Gastrocnemius medialis (tissue), 4 donors: Measurements from ENCODE around the gene DYSF. TPM values are rescaled to one million over a fixed set of nuclear protein-coding genes. Genes with fewer than 3 reads are reported as not detected.

Experiments
- ATAC-seq, 2 donors: fragments of 150-250 bp; one replicate each; pipeline ENCODE4 v1.9.1; 2016
- DNase-seq, 2 donors: peaks; one replicate each; pipeline ENCODE4 v3.0.0-alpha.2; 2019
- H3K27ac ChIP-seq, 4 donors: fragments of 200-600 bp; sonication (generic); 1 replicate in 1 of 4; 2 replicates in 3 of 4; pipeline ENCODE4 v1.5.1; 2016 to 2018; ENCODE audit warnings: mild to moderate bottlenecking in 2 of 4, moderate library complexity in 1 of 4
- H3K27me3 ChIP-seq, 3 donors: fragments of 200-600 bp; sonication (generic) in 2 of 3; 1 replicate in 1 of 3; 2 replicates in 2 of 3; pipeline versions ENCODE4 v1.5.1 to v1.6.0; 2016 to 2019; ENCODE audit warnings: mild to moderate bottlenecking in 1 of 3, moderate library complexity in 1 of 3
- H3K36me3 ChIP-seq, 2 donors: fragments of 200-600 bp; sonication (generic) in 1 of 2; one replicate each; pipeline ENCODE4 v1.5.1; 2017 to 2018
- H3K4me1 ChIP-seq, 2 donors: fragments of 200-600 bp; sonication (generic) in 1 of 2; one replicate each; pipeline ENCODE4 v1.5.1; 2016 to 2017; ENCODE audit warnings: mild to moderate bottlenecking in 2 of 2
- H3K4me3 ChIP-seq, 4 donors: fragments of 200-600 bp; sonication (generic) in 3 of 4; 1 replicate in 1 of 4; 2 replicates in 3 of 4; pipeline ENCODE4 v1.5.1; 2016 to 2019; ENCODE audit warnings: mild to moderate bottlenecking in 2 of 4
- H3K9me3 ChIP-seq, 3 donors: fragments of 200-600 bp; sonication (generic) in 2 of 3; 1 replicate in 1 of 3; 2 replicates in 2 of 3; pipeline ENCODE4 v1.5.1; 2016 to 2019
- POLR2A ChIP-seq, 2 donors: fragments of 450-650 bp; IDR thresholded peaks; one replicate each; pipeline ENCODE4 v1.6.1; 2017; ENCODE audit warnings: antibody characterized with exemption in 2 of 2, mild to moderate bottlenecking in 2 of 2, moderate library complexity in 2 of 2
- in situ Hi-C, 4 donors: fragments of 200-750 bp; cut with MboI; loops; one replicate each; pipeline versions ENCODE4 v1.15.0 to v1.8.0; 2017; ENCODE audit warnings: low sequenced_read_pairs in 4 of 4
- intact Hi-C: fragments of 100-400 bp; cut with DNase I; formaldehyde crosslinking; loops from one replicate; pipeline ENCODE4 v1.15.1; 2023; ENCODE audit warnings: low total_unique reads
- total RNA-seq, 4 donors: library from RNA; depleted of rRNA; stranded (reverse); fragments of >200 nt; gene quantifications; one replicate each; pipeline versions ENCODE4 v1.1.0 to v1.2.3, GENCODE V29; 2016
- TF ChIP-seq, protein P1 (sequence below), 5 experiments: fragments of 450-650 bp in 3 of 5; fragments of 200-600 bp in 2 of 5; sonication (generic) in 2 of 5; IDR thresholded peaks in 4 of 5; conservative IDR thresholded peaks in 1 of 5; 1 replicate in 4 of 5; 2 replicates in 1 of 5; pipeline ENCODE4 v1.5.1; 2016 to 2019; ENCODE audit warnings: antibody characterized with exemption in 5 of 5, mild to moderate bottlenecking in 3 of 5, moderate library complexity in 3 of 5

DYSF gene
- total RNA-seq, 4 donors from 2014 or later: 40.7 to 267 (median 153) TPM

GRCh38 chr2:71571945-71572344 is 118.6 kb downstream of the DYSF start:
- no peak for TF ChIP-seq POLR2A (IDR thresholded peaks at IDR 0.05)
- TF ChIP-seq, protein P1, sequence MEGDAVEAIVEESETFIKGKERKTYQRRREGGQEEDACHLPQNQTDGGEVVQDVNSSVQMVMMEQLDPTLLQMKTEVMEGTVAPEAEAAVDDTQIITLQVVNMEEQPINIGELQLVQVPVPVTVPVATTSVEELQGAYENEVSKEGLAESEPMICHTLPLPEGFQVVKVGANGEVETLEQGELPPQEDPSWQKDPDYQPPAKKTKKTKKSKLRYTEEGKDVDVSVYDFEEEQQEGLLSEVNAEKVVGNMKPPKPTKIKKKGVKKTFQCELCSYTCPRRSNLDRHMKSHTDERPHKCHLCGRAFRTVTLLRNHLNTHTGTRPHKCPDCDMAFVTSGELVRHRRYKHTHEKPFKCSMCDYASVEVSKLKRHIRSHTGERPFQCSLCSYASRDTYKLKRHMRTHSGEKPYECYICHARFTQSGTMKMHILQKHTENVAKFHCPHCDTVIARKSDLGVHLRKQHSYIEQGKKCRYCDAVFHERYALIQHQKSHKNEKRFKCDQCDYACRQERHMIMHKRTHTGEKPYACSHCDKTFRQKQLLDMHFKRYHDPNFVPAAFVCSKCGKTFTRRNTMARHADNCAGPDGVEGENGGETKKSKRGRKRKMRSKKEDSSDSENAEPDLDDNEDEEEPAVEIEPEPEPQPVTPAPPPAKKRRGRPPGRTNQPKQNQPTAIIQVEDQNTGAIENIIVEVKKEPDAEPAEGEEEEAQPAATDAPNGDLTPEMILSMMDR (IDR thresholded peaks at IDR 0.05 in 4 of 5, conservative IDR thresholded peaks at IDR 0.05 in 1 of 5): no peak
- Histone ChIP-seq H3K9me3 (no peaks in the 10 kb centered on the region), H3K4me3 (no peak overlapping the region), H3K27me3 (no peaks in the 10 kb centered on the region), H3K4me1 (no peaks in the 10 kb centered on the region), H3K36me3 (peaks cover 0 to 83% of the 10 kb centered on the region in 2 donors), H3K27ac (no peak overlapping the region)
- intact Hi-C loops: no loop called here
- in situ Hi-C loops: loop anchor here in 2 of 4 donors (25.0 kb wide), 1 partner anchor 1015 kb away; no protein-coding TSS in a partner anchor
- no peak for DNase-seq
- ATAC-seq: no peak

- Histone ChIP-seq H3K27ac (peak overlapping the region in 1 of 4 donors; percentile 42), H3K4me1 (peaks cover under 1 to 1% of the 10 kb centered on the region in 2 donors), H3K36me3 (peaks cover 0 to 68% of the 10 kb centered on the region in 2 donors), H3K27me3 (no peaks in the 10 kb centered on the region), H3K9me3 (no peaks in the 10 kb centered on the region), H3K4me3 (no peak overlapping the region)
- DNase-seq (no peak), ATAC-seq (no peak)
- TF ChIP-seq POLR2A (IDR thresholded peaks at IDR 0.05): no peak
- TF ChIP-seq, protein P1 (IDR thresholded peaks at IDR 0.05 in 4 of 5, conservative IDR thresholded peaks at IDR 0.05 in 1 of 5): no peak
- intact Hi-C loops: no loop called here
- in situ Hi-C loops: no loop called here
Measured at GRCh38 chr2:71575966-71576365, 122.6 kb downstream of the DYSF start.

DNA sequence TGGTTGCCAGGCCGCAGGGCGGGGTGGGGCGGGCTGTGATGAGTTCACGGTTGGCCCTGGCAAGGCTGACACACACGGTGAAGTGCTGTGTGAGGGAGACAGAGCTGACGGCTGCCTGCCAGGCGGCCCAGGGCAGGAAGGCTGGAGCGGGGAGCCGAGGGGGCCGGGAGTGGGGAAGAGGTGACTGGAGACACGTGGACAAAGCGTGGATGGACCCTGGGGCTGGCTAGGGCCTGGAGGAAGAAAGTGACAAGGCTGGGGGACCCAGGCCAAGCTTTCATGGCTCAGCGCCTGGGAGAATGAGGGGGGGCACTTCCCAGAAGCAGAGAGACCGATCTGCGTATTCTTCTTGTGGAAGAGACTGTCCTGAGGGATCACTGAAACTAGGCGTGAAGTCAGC is 123.2 kb downstream of the DYSF start:
- H3K4me3 ChIP-seq: no peak overlapping the region
- intact Hi-C loops: no loop called here
- ATAC-seq (peak in 1 of 2 donors; percentile 12), DNase-seq (no peak)
- no peaks in the 10 kb centered on the region for H3K9me3 ChIP-seq
- H3K27me3 ChIP-seq: no peaks in the 10 kb centered on the region
- in situ Hi-C loops: no loop called here
- peaks cover 0 to 62% of the 10 kb centered on the region in 2 donors for H3K36me3 ChIP-seq
- TF ChIP-seq POLR2A (IDR thresholded peaks at IDR 0.05): no peak
- TF ChIP-seq, protein P1 (IDR thresholded peaks at IDR 0.05 in 4 of 5, conservative IDR thresholded peaks at IDR 0.05 in 1 of 5): no peak
- peak overlapping the region in 1 of 4 donors; percentile 42 for H3K27ac ChIP-seq
- peaks cover 6 to 7% of the 10 kb centered on the region in 2 donors for H3K4me1 ChIP-seq

- Histone ChIP-seq H3K9me3 (no peaks in the 10 kb centered on the region), H3K27me3 (no peaks in the 10 kb centered on the region), H3K4me3 (no peak overlapping the region), H3K36me3 (peaks cover 0 to 56% of the 10 kb centered on the region in 2 donors), H3K27ac (no peak overlapping the region), H3K4me1 (peaks cover 8 to 10% of the 10 kb centered on the region in 2 donors)
- TF ChIP-seq, protein P1 (IDR thresholded peaks at IDR 0.05 in 4 of 5, conservative IDR thresholded peaks at IDR 0.05 in 1 of 5): no peak
- TF ChIP-seq POLR2A (IDR thresholded peaks at IDR 0.05): no peak
- DNase-seq (no peak), ATAC-seq (no peak)
- in situ Hi-C loops: no loop called here
- intact Hi-C loops: no loop called here
Measured at GRCh38 chr2:71577209-71577608, 123.8 kb downstream of the DYSF start.
